ENCODE results near the gene LIME1. TPM values are rescaled to one million over a fixed set of nuclear protein-coding genes. Genes with fewer than 3 reads are reported as not detected.

The LIME1 gene
- total RNA-seq, 1 donor from 2014 or later: 12.5 TPM

DNA sequence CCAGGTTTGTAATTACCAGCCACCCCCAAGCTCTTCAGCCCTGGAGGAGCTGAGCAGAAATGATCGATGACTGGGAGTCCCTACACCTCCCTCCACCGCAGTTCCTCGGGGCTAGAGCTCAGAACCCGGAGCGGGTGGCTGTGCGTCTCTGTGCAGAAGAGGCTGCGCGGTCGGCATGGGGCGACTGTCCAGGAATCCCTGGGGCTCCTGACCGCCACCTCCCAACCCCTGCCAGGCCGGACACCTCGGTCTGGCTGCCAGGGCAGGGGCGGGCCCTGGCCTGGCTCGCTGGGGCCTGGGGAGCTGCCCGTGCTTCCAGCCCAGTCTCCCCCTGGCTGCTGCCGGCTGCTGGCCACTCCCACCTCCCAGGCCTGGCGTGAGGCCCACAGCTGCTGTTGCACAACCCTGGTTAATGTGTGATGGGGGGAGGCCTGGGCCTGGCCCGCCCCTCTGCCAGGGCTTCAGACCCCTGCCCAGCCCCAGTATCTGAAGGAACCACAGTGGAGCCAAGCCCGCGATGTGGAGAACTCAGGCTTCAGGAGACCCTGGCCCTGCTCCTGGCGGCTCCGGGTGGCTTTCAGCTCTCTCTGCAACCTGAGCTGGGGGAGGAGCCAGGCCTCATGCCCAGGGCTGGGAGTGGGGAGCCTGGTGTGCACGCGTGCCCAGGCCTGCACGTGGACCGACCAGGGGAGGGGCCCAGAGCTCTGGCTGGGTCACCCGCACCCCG, 4.3 kb downstream of the LIME1 start:
- peak; percentile 94 for DNase-seq (ENCODE audit: extremely low spot score, unreplicated experiment)
- TF ChIP-seq, protein P1, sequence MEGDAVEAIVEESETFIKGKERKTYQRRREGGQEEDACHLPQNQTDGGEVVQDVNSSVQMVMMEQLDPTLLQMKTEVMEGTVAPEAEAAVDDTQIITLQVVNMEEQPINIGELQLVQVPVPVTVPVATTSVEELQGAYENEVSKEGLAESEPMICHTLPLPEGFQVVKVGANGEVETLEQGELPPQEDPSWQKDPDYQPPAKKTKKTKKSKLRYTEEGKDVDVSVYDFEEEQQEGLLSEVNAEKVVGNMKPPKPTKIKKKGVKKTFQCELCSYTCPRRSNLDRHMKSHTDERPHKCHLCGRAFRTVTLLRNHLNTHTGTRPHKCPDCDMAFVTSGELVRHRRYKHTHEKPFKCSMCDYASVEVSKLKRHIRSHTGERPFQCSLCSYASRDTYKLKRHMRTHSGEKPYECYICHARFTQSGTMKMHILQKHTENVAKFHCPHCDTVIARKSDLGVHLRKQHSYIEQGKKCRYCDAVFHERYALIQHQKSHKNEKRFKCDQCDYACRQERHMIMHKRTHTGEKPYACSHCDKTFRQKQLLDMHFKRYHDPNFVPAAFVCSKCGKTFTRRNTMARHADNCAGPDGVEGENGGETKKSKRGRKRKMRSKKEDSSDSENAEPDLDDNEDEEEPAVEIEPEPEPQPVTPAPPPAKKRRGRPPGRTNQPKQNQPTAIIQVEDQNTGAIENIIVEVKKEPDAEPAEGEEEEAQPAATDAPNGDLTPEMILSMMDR (IDR thresholded peaks at IDR 0.05): peak; percentile 45
- no peaks in the 10 kb centered on the region for H3K9me3 Mint-ChIP-seq (ENCODE audit: unreplicated experiment)
- no peaks in the 10 kb centered on the region for H3K27me3 Mint-ChIP-seq (ENCODE audit: unreplicated experiment)
- H3K4me1 Mint-ChIP-seq (ENCODE audit: unreplicated experiment): no peaks in the 10 kb centered on the region
- H3K36me3 Mint-ChIP-seq (ENCODE audit: unreplicated experiment): peaks cover 6% of the 10 kb centered on the region
- peak overlapping the region; percentile 74 for H3K4me3 Mint-ChIP-seq (ENCODE audit: unreplicated experiment)
- H3K27ac Mint-ChIP-seq (ENCODE audit: unreplicated experiment): peak overlapping the region; percentile 59

- Mint-ChIP-seq H3K9me3 (ENCODE audit: unreplicated experiment) (no peaks in the 10 kb centered on the region), H3K4me3 (ENCODE audit: unreplicated experiment) (peak overlapping the region; percentile 74), H3K36me3 (ENCODE audit: unreplicated experiment) (peaks cover 7% of the 10 kb centered on the region), H3K27me3 (ENCODE audit: unreplicated experiment) (no peaks in the 10 kb centered on the region), H3K27ac (ENCODE audit: unreplicated experiment) (no peak overlapping the region), H3K4me1 (ENCODE audit: unreplicated experiment) (no peaks in the 10 kb centered on the region)
- TF ChIP-seq, protein P1 (IDR thresholded peaks at IDR 0.05): no peak
- DNase-seq (ENCODE audit: extremely low spot score, unreplicated experiment): no peak
These were observed 4.9 kb downstream of the LIME1 start for GRCh38 chr20:63741354-63741675.

GRCh38 chr20:63741676-63742380, 5.4 kb downstream of the LIME1 start:
- Mint-ChIP-seq H3K27ac (ENCODE audit: unreplicated experiment) (no peak overlapping the region), H3K4me3 (ENCODE audit: unreplicated experiment) (peak overlapping the region; percentile 74), H3K9me3 (ENCODE audit: unreplicated experiment) (no peaks in the 10 kb centered on the region), H3K27me3 (ENCODE audit: unreplicated experiment) (no peaks in the 10 kb centered on the region), H3K4me1 (ENCODE audit: unreplicated experiment) (no peaks in the 10 kb centered on the region), H3K36me3 (ENCODE audit: unreplicated experiment) (peaks cover 7% of the 10 kb centered on the region)
- TF ChIP-seq, protein P1 (IDR thresholded peaks at IDR 0.05): no peak
- no peak for DNase-seq (ENCODE audit: extremely low spot score, unreplicated experiment)

DNA sequence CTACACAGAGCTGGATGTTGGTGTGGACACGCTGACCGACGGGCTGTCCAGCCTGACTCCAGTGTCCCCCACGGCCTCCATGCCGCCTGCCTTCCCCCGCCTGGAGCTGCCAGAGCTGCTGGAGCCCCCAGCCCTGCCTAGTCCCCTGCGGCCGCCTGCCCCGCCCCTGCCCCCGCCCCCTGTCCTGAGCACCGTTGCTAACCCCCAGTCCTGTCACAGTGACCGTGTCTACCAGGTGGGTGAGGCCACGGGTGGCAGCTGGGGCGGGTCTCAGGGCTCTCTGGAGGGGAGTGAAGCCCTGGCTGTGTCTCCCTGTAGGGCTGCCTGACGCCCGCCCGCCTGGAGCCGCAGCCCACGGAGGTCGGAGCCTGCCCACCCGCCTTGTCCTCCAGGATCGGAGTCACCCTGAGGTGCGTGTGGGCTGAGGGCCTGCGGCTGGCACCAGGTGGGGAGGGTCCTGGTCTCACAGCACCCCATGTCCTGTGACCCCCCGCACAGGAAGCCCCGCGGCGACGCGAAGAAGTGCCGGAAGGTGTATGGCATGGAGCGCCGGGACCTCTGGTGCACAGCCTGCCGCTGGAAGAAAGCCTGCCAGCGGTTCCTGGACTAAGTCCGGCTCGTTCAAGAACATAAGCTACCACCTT, 6.0 kb downstream of the LIME1 start:
- Mint-ChIP-seq H3K4me3 (ENCODE audit: unreplicated experiment) (no peak overlapping the region), H3K27me3 (ENCODE audit: unreplicated experiment) (no peaks in the 10 kb centered on the region), H3K36me3 (ENCODE audit: unreplicated experiment) (peaks cover 7% of the 10 kb centered on the region), H3K9me3 (ENCODE audit: unreplicated experiment) (no peaks in the 10 kb centered on the region), H3K27ac (ENCODE audit: unreplicated experiment) (no peak overlapping the region), H3K4me1 (ENCODE audit: unreplicated experiment) (no peaks in the 10 kb centered on the region)
- TF ChIP-seq, protein P1 (IDR thresholded peaks at IDR 0.05): no peak
- DNase-seq (ENCODE audit: extremely low spot score, unreplicated experiment): no peak
